IPS DF 19.7 (cell line): ENCODE data around the gene ATP8B4.
"Not testable (repeated sequence)": the region's sequence is repeated elsewhere in the genome, so short reads cannot be mapped to it uniquely, and the experiment has no call there.

Experiments used
- DNase-seq: peaks from one replicate; pipeline ENCODE4 v3.0.0-alpha.2; 2013; ENCODE audit warnings: low read depth, low spot score

Gene ATP8B4

GRCh38 chr15:50108461-50108860 lies 10.6 kb downstream of the ATP8B4 start:
- DNase-seq, result no peak

DNA sequence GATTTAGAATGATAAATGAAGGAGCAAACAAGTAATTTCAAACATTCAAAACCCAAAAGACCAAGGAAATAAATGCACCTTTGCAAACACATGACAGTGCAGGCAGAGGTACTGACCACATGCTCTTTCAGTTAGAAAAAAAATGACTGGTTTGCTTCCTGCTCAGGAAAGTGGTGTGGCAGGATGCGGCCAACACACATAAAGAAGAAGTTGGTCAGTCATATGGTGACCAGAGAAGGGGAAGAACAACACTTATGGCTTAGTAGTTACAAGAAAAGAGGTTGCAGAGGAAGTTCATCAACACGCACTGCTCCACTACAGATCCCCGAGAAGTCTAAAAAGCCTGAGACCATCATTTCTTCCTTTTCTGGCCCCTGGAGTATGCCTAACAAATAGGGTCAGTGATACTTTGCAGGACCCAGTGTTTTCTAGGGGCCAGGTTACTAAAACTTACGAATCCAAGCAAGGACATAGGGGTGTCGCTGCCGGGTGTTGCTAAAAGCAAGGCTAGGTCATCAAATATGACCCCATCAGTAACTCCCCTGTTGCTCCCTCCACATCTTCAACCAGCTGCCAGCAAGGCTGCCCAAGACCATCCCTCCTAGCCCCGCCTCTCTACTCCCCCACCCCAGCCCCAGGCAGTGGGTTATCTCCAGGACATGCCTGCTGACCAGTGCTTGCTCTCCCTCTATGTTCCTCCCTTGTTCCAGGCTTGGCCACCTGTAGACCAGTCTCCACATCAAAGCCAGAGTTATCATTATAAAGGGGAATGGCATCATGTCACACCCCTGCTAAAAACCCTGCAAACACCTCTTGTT lies 11.2 kb downstream of the ATP8B4 start:
- DNase-seq, result no peak

- no peak for DNase-seq
These were observed 11.9 kb downstream of the ATP8B4 start for GRCh38 chr15:50107157-50107556.

- no peak for DNase-seq
These were observed 12.6 kb downstream of the ATP8B4 start for GRCh38 chr15:50106457-50106856.

GRCh38 chr15:50100486-50100885 lies 18.5 kb downstream of the ATP8B4 start:
- DNase-seq, result no peak

GRCh38 chr15:50098545-50098944 lies 20.5 kb downstream of the ATP8B4 start:
- no peak for DNase-seq

DNA sequence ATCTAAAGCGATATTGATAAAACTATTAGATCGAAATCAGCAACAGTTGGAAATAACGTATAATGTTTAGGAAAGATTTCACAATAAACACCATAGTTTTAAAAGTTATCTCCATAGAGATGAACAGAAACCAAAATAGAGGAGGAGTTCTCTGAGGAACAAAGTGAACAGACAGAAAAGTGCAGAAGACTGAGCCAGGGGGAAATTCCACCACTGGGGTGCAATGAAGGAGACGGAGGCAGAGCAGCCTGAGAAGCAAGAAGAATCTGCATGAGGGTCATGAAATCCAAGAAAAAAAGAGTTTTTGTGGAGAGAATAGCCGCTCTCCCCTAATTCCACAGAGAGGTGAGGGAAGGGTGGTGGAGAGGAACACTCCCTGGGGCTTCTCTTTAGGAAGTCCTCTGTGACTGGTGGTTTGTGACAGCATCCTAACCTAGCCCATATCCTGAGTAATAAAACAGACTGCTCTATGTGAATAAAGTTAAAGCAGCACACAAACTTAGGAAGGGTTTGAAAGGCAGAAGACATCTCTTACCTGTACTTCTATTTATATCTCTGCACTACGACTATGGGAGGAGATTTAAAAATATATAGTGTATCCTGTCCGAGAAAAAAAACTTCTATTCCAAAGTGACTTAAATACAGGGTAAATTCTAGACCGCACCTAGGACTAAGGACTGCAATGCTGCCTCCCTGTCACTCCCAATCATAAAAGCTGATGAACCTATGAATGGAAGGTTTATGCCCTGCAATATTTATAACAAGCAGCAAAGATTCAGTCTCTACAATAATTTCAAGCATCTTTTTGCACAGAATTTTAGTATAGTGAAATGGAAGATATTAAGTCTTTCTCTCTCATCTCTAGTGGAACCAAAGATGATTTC lies 22.9 kb downstream of the ATP8B4 start:
- DNase-seq, result no peak

DNA sequence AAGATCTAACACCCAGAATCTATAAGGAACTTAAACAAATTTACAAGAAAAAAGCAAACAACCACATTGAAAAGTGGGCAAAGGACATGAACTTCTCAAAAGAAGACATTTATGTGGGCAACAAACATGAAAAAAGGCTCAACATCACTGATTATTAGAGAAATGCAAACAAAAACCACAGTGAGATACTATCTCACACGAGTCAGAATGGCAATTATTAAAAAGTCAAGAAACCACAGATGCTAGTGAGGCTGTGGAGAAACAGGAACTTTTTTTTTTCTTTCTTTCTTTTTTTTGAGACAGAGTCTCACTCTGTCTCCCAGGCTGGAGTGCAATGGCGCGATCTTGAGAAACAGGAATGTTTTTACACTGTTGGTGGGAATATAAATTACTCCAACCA lies 29.6 kb downstream of the ATP8B4 start:
- not testable (repeated sequence) for DNase-seq

DNA sequence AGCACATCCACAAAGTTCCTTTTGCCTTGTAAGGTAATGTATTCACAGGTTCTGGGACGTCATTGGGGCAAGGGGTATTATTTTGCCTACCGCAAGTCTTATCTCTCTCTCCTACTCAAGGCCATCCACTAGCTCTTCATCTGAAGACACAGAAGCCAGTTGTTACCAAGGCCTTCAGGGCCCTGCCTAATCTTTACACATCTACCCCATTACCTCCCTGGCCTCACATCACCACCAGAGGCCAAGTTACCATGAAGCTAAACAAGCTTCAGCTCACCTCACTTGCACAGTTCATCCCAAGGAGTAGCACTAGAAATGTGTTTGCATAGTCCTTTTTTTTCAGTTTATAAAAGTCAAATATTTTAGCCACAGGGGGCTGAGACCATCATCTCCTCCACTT lies 34.1 kb downstream of the ATP8B4 start:
- no peak for DNase-seq

- DNase-seq, result no peak
These were observed 35.5 kb downstream of the ATP8B4 start for GRCh38 chr15:50083424-50084025.

DNA sequence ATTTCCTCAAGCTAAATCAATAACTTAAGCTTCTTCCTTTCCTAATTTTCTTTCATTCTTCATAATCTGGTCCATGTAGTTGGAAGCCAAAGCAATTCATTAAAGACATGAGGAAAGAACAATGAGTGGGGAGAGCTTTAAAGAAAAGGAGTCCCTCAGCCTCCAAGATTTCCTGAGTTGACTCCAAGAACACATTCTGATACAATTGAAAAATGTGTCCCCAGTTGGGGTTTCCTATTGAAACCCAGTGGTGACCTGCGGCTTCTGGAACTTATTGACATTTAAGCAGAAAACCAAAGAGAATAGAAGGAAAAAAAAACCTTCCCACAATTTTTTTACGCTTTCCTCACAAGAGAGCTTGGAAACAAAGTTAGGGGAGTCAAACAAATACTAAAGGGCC lies 37.0 kb downstream of the ATP8B4 start:
- DNase-seq, result no peak

GRCh38 chr15:50077651-50078050 lies 41.4 kb downstream of the ATP8B4 start:
- DNase-seq, result no peak

GRCh38 chr15:50077176-50077575 lies 41.9 kb downstream of the ATP8B4 start:
- DNase-seq, result no peak

DNA sequence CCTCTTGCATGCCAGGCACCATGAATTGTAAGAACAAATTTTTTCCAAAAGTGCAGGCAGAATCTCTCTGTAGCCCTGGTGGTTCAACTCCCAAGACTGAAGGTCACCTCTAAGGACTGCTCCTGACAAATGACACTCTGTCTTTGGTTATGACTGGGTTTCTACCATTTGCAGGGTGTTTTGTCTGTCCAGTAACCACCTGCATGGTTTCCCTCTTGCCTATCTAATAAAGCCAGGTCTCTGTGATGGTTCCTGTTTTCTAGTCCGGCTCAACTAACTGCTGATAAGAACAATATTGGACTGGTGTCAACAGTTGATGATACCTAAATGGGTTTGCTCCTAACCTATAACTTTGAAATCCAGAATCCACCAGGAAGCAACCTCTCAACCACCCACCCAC lies 43.7 kb downstream of the ATP8B4 start:
- DNase-seq, result no peak

GRCh38 chr15:50071551-50072258 lies 47.3 kb downstream of the ATP8B4 start:
- no peak for DNase-seq

DNA sequence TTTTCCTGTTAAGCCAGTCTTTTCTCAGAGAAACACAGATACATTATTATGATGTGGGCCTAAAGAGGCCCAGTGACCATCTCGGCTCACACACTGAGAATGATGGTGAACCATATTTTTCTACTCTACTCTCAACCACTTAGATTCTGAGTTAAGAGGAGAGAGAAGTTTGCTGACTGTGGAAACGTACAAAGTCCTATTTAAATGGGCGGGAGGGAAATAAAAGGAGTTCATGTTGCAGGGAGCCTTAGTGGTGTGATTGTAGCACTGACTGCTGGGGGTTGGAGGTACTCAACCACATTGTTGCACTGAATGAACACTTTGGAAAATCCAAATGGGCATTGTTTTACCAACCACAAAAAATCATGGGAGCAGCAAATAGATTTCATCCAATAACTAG lies 51.0 kb downstream of the ATP8B4 start:
- no peak for DNase-seq

GRCh38 chr15:50067254-50067653 lies 51.8 kb downstream of the ATP8B4 start:
- no peak for DNase-seq

DNA sequence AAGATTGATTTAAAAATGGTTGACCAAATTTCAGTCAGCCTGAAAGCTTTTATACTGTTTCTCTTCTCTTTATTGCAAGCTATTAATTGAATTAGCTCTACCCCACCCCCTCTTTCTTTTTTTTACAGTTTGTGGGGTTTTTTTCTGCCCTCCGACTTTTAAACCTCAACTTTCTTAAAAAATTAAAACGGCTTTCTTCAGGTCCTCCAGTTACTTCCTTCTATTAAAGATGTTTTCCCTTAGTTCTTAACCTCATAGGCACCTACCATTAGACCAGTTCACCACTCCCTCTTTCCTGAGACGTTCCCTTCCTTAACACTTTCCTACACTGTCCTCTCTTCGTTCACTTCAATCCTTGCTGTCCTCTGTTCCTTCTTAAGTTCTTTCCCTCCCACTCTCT lies 52.4 kb downstream of the ATP8B4 start:
- DNase-seq, result no peak

DNA sequence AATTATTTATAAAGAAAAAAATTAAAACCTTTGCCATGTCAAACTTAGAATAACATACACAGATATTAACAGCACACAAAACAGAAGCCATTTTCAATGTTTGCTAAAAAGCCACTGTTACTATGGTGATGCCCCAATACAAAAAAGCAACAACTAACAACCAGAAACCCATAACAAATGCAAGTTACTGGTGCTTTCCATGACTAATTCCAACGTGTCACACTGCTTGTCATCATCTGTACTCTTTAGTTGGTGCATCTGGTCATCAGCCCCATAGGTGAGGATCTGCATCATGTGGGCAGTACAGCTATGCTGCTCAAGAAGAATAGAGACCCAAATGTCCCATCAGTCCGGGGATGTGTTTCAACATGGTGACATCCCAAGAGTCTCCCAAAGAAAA lies 52.8 kb downstream of the ATP8B4 start:
- DNase-seq, result no peak

GRCh38 chr15:50065279-50065678 lies 53.8 kb downstream of the ATP8B4 start:
- DNase-seq, result no peak

- DNase-seq, result no peak
These were observed 54.4 kb downstream of the ATP8B4 start for GRCh38 chr15:50064673-50065072.

DNA sequence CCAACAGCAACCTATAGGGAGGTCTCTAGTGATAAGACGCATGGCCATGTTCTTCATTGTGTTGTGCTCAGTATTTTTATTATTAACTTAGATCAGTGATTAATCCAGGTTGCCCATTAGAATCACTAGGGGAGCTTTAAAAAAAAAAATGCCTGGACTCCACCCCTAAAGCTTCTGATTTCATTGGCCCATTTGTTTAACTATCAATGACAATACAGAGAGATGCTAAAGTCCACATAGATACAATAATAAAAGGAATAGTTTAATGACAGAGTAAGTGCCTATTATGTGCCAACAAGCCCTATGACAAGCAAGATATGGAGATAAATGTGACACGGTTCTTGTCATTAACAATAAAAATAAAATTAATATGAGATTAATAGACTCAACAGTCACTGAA lies 55.8 kb downstream of the ATP8B4 start:
- no peak for DNase-seq
